Islet of Langerhans (tissue), 1 donor: Measurements from ENCODE around the gene TCF23.
"Not testable (repeated sequence)": the region's sequence is repeated elsewhere in the genome, so short reads cannot be mapped to it uniquely, and the experiment has no call there.

Experiments used
- FAIRE-seq: peaks from one replicate; lab custom pipeline; 2011; peaks lifted over from hg19 to GRCh38; lab: Jason Lieb, UNC

The TCF23 gene

DNA sequence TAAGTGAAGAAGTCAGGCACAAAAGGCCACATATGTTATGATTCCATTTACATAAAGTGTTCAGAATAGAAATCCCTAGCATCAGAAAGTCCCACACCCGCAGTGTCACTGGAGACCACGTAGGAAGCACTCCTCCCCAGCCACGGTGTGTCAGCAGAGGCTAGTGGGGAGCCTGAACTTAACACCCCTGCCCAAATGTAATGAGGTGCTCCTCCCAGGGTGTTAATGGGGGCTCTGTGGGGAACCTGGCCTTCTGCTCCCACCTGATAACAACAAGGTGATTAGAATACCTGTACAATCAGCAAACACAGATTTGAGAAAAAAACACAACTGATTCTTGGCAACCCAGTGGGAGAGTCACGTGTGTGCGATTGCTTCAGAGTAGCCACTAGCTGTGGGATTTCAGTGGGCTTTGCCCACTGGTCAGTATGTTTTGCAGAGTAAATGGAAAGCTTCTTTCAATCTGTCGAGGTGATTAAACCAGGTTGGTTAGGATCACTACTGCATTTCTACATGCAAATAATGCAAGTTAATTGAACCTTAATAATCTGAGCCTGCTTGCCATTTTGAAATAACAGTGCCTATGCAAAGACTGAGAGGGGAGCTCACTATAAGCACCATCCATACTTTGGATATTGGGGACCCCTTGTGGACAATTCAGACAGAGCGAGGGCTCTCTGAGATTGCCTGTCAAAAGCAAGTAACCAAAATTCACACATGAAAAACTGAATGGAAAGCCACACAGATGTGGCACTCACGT, 42.4 kb downstream of the TCF23 start:
- no peak for FAIRE-seq

- no peak for FAIRE-seq
Measured at GRCh38 chr2:27194538-27195354, 45.9 kb downstream of the TCF23 start.

DNA sequence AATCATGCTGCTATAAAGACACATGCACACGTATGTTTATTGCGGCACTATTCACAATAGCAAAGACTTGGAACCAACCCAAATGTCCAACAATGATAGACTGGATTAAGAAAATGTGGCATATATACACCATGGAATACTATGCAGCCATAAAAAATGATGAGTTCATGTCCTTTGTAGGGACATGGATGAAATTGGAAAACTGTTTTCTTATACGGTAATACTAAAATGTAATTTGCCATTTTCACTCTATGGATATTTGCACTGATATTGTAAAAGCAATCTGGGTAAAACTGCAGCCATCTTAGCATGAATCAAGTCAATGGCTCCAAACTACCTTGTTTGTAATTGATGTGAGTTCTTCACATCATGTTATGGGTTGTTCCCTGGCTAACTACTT, 47.0 kb downstream of the TCF23 start:
- not testable (repeated sequence) for FAIRE-seq

DNA sequence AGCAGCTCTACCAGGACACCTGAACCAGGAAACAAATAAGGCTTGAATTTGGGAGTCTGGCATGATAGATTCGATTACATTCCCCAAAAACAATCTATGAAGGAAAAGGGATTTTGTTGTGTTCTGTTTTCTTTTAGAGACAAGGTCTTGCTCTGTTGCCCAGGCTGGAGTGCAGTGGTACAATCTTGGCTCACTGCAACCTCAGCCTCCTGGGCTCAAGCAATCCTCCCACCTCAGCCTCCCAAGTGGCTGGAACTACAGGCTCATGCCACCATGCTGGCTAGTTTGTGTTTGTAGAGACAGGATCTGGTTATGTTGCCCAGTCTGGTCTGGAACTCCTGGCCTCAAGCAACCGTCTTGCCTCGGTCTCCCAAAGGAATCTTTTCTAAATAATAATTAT, 49.3 kb downstream of the TCF23 start:
- FAIRE-seq, result not testable (repeated sequence)

DNA sequence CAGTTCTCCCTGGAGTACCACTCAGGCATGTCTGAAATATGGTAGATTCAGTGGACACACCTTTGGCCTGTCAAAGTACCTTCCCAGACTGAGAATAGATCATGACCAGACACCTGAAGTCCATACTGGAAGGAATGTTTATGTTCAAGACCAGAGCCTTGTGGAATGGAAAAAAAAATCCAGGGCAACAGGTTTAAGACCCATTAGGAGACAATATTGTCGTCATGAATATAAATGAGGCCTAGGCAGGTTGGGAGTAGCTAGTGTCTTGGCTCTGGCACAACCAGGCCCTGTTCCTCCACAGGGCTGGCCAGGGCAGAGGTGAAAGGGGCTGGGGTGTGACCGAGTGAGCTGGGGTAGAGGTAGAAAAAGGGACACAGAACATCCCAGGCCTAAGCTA, 49.8 kb downstream of the TCF23 start:
- FAIRE-seq, result no peak

GRCh38 chr2:27199241-27199640, 50.4 kb downstream of the TCF23 start:
- no peak for FAIRE-seq

DNA sequence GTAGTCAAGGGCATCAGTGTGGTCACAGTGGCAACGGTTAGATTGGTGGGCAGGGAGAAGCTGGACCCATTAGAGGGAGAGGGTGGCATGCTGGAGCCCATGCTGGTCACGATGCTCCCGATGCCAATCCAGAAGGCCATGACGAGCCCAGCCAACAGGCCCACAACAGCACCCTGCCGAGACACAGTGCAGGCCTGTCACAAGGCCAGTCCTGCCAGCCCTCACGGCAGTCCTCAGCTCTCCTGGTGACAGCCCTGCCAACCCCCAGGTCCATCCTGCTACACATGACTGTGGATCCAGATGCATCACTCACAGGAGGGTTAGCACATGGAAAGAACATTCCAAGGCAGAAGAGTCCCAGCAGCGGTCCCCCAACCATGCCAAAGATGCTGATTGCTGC, 52.9 kb downstream of the TCF23 start:
- FAIRE-seq, result no peak

- FAIRE-seq, result no peak
Measured at GRCh38 chr2:27202854-27203253, 54.0 kb downstream of the TCF23 start.

- FAIRE-seq, result no peak
Measured at GRCh38 chr2:27203741-27204140, 54.9 kb downstream of the TCF23 start.

- no peak for FAIRE-seq
Measured at GRCh38 chr2:27204566-27204965, 55.8 kb downstream of the TCF23 start.

DNA sequence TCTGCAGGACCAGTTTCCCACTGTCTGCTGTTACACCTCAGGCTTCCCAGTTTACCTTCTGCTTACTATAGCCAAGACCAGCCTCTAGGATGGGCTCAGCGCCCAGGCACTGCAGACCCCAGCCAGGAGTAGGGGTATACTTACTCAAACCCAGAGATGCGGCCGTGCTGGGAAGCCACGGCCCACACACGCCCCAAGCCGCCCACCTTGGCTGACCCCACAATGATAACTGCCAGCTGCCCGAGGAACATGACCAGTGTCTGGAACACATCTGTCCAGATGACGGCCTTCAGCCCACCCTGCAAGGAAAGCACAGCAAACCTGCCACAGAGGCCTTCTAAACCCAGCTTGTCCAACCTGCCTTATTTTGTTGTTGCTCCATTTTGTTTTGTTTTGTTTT, 56.4 kb downstream of the TCF23 start:
- no peak for FAIRE-seq

DNA sequence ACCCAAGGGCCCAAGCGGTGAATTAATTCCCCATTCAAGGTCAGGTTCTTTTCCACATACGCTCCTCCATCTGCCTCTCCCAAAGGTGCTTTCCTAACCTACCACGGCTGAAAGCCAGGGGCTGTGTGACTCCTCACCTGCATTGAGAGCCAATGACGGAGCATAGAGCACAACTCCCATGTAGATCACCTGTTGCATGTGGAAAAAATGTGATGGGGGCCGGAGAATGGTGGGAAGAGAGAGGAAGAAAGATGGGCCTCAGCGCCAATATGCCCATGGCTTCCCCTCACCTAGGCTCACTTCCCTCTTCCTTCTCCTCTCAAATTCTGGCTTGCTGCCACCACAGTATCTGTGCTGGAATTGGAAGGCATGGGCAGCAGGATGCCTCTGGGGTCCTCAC, 57.5 kb downstream of the TCF23 start:
- FAIRE-seq, result no peak
